Measurements from ENCODE around the gene SETDB1.

The SETDB1 gene

DNA sequence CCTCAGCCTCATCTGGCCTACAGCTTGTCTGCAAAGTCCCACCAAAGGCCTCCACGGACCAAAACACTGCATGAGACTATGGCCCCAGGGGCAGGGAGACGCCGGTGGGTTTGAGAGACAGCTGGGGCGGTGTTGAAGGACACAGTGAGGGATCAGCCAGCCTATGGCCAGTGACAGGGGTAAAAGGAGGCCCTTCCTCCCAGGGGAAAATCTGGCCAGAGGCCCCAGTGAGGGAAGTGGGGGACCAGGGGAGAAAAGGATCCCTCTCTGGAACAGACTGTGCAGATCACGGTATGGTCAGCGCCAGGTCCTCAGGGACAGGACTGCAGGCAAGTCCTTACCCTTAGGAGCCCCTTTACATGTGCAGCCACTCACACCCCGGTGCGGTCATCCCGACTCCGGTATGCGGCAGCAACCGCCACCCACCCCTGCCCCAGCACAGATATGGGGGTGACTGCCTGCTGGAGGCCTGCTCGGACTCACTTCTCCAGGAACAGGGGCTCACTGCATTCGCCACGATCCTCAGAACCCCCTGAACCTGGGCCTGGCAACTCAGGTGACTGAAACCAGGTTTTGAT is 47.2 kb downstream of the SETDB1 start:
- Mint-ChIP-seq H3K27ac (peak overlapping the region; percentile 92 to 95), H3K36me3 (ENCODE audit: insufficient read depth) (peaks cover 10% of the 10 kb centered on the region), H3K27me3 (no peaks in the 10 kb centered on the region), H3K9me3 (no peaks in the 10 kb centered on the region), H3K4me1 (ENCODE audit: low read depth in 2 of 2) (peaks cover 55 to 57% of the 10 kb centered on the region in 2 donors), H3K4me3 (peak overlapping the region; percentile 85 to 92)
- ATAC-seq (replicated peaks) = no peak
- no peak for DNase-seq

DNA sequence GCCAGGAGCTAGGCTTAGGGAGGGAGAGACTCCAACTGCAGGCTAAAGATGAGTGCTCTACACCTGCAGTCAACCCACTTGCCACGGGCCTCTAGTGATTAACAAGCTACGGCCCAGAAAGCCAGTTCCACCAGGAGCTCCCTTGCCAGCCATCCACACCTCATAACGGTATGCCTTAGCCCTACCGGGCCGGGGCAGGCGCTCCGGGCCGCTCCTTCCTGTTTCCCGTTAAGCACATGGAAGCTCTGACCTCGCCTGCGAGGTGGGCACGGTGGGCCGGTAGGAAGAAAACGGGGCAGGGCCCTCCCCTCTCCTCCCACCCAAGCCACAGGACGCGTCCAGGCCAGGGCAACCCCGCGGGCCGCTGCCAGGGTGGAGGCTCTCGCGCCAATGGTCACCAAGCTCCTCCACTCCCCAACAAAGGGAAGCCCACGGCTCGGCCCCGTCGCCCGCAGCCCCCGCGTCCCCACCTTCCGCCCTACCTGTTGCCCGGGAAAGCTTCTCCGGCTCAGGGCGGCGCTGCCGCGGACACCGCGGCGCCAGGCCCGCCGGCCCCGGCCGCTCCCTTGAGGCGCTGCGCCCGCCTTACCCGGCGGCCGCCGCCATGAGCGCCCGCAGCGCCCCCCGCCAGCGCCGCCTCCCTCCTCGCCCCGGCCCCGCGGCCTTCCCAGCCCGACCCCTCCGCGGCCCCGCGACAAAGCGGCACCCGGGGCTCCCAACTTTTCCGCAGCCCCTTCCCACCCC is 47.8 kb downstream of the SETDB1 start:
- peak overlapping the region; percentile 92 to 95 for H3K27ac Mint-ChIP-seq
- ATAC-seq (replicated peaks) (peak; percentile 45), DNase-seq (peak; percentile 12 to 40 (median 17))
- no peaks in the 10 kb centered on the region for H3K9me3 Mint-ChIP-seq
- H3K4me1 Mint-ChIP-seq (ENCODE audit: low read depth in 2 of 2) = peaks cover 55 to 56% of the 10 kb centered on the region in 2 donors
- H3K36me3 Mint-ChIP-seq (ENCODE audit: insufficient read depth) = peaks cover 12% of the 10 kb centered on the region
- H3K27me3 Mint-ChIP-seq = no peaks in the 10 kb centered on the region
- H3K4me3 Mint-ChIP-seq = peak overlapping the region; percentile 85 to 92

DNA sequence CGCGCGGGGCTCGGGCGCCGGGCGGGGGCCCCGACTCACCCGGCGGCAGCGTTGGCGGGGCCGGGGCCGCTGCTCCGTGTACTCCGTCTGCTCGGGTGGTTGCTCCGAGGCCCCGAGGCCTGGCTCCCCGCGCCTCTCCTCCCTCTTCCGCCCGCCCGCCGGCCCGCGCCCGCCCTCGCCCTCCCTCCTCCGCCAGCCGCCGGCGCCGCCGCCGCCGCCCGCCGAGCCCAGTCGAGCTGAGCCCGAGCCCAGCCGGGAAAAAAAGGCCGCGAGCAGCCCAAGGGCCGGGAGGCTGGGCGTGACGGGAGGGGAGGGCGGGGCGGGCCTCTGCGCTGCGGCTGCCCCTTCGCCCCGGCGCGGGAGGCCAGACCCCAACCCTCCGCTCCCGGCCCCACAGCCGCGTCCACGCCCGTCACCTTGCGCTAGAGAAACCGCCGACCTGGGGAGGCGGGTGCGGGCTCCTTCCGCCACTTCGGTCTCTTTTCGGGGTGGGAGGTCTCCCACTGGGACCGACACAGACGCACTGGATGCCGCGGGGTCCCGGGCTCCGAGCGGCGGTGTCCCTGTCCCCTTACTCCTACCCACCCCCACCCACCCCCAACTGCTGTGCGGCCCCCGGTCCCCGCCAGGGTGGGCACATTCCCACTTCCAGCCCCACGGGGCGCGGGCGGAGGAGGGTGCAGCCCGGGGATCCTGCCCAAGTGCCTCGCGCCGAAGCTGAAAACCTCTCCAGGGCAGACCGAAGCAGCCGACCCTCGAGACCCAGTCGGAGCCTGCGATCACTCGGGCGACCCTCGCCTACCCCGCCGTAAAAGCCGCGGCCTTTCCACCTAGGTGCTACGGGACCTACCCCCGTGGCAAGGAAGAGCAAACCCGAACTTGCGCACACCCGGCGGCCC is 48.7 kb downstream of the SETDB1 start, which contains the start of gene CERS2:
Gene CERS2, minus strand, starts transcription at position 256 of the 899 bp plus-strand sequence. CDS start 5,745 bp downstream, outside the sequence.
- peak; percentile 69 to 74 (median 71) for DNase-seq
- H3K27me3 Mint-ChIP-seq = no peaks in the 10 kb centered on the region
- H3K4me3 Mint-ChIP-seq = peak within 1 kb of the TSS; percentile 85 to 92
- peaks cover 52 to 60% of the 10 kb centered on the region in 2 donors for H3K4me1 Mint-ChIP-seq (ENCODE audit: low read depth in 2 of 2)
- no peaks in the 10 kb centered on the region for H3K9me3 Mint-ChIP-seq
- H3K27ac Mint-ChIP-seq = peak within 1 kb of the TSS; percentile 92 to 95
- ATAC-seq (replicated peaks) = peak; percentile 75
- peaks cover 12% of the 10 kb centered on the region for H3K36me3 Mint-ChIP-seq (ENCODE audit: insufficient read depth)

DNA sequence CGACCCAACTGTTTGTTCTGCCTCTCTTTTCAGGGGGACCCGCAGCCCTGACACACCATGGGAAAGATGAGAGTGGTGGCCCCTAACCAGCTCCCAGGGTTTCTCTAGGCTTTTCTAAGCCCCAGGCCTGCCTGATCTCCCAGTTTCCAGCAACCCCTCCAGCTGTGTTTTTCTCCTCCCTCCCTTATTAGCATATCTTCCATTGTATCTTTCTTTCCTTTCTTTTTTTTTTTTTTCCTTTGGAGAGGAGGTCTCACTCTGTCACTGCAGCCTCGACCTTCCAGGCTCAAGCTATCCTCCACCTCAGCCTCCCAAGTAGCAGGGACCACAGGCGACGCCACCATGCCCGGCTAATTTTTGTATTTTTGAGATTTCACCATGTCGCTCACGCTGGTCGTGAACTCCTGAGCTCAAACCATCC is 50.2 kb downstream of the SETDB1 start:
- ATAC-seq (replicated peaks) = no peak
- Mint-ChIP-seq H3K27ac (peak overlapping the region; percentile 78 to 84), H3K4me3 (peak overlapping the region; percentile 82 to 85), H3K4me1 (ENCODE audit: low read depth in 2 of 2) (peaks cover 41 to 48% of the 10 kb centered on the region in 2 donors), H3K36me3 (ENCODE audit: insufficient read depth) (peaks cover 12% of the 10 kb centered on the region), H3K9me3 (no peaks in the 10 kb centered on the region), H3K27me3 (no peaks in the 10 kb centered on the region)
- DNase-seq = no peak

DNA sequence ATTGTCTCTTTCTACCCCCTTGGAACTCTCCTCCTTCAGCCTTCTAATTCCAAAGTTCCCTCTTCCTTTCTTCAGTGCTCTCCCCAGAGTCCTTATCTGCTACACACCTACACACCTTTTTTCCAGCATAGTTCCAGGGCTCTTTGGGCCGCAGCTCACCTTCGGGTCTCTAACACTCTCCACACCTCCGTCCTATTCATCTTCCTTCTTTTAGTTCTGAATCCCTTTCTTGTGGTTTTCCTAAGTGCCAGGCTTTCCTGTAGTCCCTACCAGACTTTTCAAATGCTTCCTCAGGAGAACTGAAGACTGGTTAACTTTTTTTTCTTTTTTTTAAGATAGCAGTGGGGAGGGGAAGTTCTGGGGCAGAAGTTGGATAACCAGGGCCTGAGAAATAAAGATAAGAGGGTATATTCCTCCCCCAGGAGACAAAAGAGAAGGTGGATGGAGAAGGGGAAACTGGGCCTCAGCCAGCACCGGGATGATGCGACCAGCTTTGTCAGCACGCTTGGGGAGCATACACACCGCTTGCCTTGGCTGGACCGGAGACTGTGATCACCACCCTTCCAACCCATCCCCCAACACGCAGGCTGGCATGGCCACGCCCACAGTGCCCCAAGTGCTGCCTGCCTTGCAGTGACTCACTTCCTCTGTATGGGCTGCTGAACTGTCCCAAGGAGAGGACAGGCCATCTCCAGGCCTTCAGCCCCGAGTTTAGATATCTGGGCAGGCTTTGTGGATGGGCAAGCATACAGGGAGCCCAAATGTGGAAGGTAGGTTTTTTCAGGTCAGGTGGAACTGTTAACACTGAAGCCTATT is 50.9 kb downstream of the SETDB1 start:
- Mint-ChIP-seq H3K4me1 (ENCODE audit: low read depth in 2 of 2) (peaks cover 34 to 41% of the 10 kb centered on the region in 2 donors), H3K4me3 (peak overlapping the region; percentile 82 to 85), H3K27me3 (no peaks in the 10 kb centered on the region), H3K9me3 (no peaks in the 10 kb centered on the region), H3K27ac (peak overlapping the region; percentile 78 to 84), H3K36me3 (ENCODE audit: insufficient read depth) (peaks cover 12% of the 10 kb centered on the region)
- peak; percentile 57 to 66 (median 63) for DNase-seq
- ATAC-seq (replicated peaks) = peak; percentile 35

DNA sequence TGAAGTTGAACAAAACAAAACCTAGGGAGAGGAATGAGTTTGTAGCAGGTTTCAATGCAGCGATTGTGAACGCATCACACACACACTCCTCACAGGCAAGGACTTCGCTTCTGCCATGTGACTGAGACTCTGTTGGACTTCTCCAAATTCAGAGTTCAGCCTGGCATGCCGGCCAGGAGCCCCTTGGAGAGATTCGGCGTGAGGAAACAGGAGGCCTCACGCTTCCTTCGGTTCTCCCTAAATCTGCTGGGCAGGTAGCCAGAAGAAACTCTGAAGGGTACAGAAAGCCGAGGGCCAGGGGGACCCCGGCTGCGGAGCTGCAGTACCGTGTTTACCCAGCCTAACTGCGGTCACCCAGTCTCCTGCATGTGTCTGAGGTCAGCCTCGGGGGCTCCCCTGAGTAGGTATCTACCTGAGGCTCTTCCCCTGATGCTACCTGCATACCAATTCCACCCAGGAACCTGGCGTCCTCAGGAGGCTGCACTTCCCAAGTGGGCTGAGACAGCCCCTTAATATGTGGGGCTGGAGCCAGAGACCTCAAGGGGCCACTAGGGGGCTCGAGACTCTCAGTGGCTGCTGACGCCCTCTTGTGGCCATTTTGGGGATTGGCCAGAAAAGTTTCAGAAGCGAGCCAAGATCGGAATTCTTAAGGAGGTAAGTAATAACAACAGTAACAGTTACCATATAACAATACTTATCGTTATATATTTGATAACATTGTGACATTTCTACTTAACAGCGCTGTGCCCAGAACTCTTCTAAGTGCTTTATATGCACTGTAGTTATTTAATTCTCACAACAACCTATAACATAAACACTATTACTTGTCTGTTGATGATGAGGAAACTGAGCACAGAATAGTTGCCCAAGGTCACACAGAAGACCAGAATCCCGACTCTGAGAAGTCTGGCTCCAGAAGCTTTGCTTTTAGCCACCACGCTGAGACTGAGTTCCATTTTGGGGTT is 53.2 kb downstream of the SETDB1 start:
- no peaks in the 10 kb centered on the region for H3K9me3 Mint-ChIP-seq
- peaks cover 9% of the 10 kb centered on the region for H3K36me3 Mint-ChIP-seq (ENCODE audit: insufficient read depth)
- ATAC-seq (replicated peaks) = peak; percentile 49
- peaks cover 17 to 25% of the 10 kb centered on the region in 2 donors for H3K4me1 Mint-ChIP-seq (ENCODE audit: low read depth in 2 of 2)
- peak; percentile 87 to 92 (median 89) for DNase-seq
- H3K27me3 Mint-ChIP-seq = no peaks in the 10 kb centered on the region
- peak overlapping the region in 1 of 2 donors; percentile 54 for H3K27ac Mint-ChIP-seq
- peak overlapping the region; percentile 40 to 82 for H3K4me3 Mint-ChIP-seq

DNA sequence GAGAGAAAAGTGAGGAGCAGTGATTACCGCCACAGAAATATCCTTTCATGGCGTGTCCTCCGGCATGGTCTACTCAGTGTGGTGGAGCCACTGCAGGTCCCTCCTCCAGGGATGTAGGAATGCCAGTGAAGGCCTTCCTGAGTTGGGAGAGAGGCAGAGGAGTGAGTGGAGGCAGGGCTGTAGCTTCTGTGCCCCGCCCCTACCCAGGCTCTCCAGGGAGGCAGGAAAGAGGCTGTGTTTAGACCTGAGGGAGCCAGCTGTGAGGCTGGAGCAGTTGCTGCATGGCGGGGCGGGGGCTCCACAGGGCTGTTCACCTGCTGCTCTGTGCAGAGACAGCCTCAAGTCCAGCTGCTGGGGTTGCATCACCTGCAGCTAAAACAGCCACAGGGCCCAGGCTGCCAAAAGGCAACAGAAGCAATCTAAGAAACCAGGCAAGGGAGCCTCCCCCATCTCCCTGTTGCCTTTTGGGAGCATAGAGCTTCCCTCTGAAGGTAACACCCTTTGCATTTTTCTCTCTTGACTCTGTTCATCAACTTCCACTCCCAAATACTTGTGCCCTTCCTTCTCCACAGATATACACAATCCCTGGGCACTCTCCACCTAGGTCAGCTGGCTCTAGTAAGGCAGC is 55.1 kb downstream of the SETDB1 start:
- DNase-seq (no peak), ATAC-seq (replicated peaks) (no peak)
- Mint-ChIP-seq H3K36me3 (ENCODE audit: insufficient read depth) (peaks cover 5% of the 10 kb centered on the region), H3K27me3 (no peaks in the 10 kb centered on the region), H3K9me3 (no peaks in the 10 kb centered on the region), H3K27ac (no peak overlapping the region), H3K4me1 (ENCODE audit: low read depth in 2 of 2) (peaks cover 15 to 21% of the 10 kb centered on the region in 2 donors), H3K4me3 (no peak overlapping the region)

DNA sequence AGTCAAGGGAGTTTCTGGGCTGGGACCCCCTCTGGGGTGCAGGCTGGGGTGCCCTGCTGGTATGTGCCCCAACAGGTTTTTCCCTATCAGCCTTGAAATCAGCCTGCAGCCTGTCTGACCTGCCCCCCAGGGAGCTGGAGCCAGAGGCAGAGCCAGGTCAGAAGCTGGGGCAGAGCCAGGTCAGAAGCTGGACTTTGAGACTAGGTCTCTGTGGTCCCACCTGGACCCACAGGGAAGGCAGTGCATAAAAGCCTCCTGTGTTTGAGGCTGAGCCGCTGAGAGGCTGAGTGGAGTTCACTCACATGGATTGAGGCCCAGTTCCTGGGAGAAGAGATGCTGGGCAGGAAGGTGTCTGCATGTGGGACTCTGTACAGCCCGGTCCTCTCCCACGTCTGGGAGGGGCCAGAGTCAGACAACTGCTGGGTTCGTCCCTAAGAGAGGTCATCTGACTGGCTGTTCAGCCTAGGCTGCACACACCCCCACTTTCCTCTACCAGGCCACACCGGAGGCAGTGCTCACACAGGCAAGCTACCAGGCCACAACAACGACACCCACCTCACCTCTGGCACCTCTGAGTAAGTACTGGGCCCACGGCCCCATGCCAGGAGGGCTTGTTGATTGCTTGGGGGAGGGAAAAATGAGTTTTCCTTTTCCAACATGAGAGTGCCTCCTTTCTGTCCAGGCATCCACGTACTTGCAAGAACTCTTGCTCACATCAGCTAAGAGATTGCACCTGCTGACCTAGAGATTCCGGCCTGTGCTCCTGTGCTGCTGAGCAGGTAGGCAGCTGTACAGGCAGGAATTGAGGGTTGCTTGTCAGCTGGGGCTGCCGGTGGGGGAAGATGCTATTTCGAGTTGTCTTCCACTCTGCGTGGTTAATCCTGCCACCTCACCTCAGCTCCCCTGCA is 55.9 kb downstream of the SETDB1 start, which contains the start of gene ANXA9:
Gene ANXA9, plus strand, starts transcription at position 488 of the 908 bp plus-strand sequence. CDS start 814 bp downstream, outside the sequence.
- Mint-ChIP-seq H3K27ac (no peak within 1 kb of the TSS), H3K4me3 (no peak within 1 kb of the TSS), H3K36me3 (ENCODE audit: insufficient read depth) (peaks cover 5% of the 10 kb centered on the region), H3K4me1 (ENCODE audit: low read depth in 2 of 2) (peaks cover 7 to 14% of the 10 kb centered on the region in 2 donors), H3K9me3 (no peaks in the 10 kb centered on the region), H3K27me3 (no peaks in the 10 kb centered on the region)
- DNase-seq (no peak), ATAC-seq (replicated peaks) (no peak)

DNA sequence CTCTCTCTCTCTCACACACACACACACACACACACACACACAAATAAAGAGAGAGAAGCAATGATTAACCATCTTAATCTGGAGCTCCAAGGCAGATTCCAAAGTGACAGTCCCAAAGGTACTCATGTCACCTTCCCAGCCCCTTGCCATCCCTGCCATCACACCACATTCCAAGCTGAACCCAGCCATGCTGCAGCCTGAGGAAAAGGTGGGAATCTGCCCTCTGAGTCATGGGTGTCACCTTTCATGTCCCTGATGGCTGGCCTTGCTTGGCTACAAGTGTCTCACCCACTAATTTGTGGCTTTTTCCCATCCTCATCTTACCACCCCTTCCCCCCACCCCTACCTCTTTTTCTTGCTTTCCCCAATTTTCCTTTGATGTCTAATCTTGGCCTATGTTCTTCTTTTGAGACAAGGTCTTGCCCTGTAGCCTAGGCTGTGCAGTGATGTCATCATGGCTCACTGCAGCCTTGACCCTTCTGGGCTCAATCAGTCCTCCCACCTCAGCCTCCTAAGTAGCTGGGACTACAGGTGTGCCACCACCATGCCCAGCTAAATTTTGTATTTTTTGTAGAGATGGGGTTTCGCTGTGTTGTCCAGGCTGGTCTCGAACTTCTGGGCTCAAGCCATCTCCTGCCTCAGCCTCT is 59.1 kb downstream of the SETDB1 start:
- no peak overlapping the region for H3K4me3 Mint-ChIP-seq
- ATAC-seq (replicated peaks) = no peak
- no peaks in the 10 kb centered on the region for H3K27me3 Mint-ChIP-seq
- H3K36me3 Mint-ChIP-seq (ENCODE audit: insufficient read depth) = no peaks in the 10 kb centered on the region
- peak overlapping the region in 1 of 2 donors; percentile 2 for H3K27ac Mint-ChIP-seq
- H3K9me3 Mint-ChIP-seq = no peaks in the 10 kb centered on the region
- no peak for DNase-seq
- H3K4me1 Mint-ChIP-seq (ENCODE audit: low read depth in 2 of 2) = no peaks in the 10 kb centered on the region

DNA sequence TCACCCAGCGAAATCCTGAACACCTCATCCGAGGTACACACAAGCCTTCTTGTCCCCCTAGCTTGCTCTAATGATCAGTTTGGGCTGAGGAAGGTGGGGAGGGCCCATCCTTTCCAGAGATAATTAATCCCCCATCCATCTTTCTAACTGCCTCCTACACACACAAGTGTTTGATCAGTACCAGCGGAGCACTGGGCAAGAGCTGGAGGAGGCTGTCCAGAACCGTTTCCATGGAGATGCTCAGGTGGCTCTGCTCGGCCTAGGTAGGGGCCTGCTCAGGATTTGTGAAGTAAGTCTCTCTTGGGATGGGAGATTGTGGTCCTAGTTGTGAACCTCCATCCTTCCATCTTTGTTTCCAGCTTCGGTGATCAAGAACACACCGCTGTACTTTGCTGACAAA is 61.8 kb downstream of the SETDB1 start:
- ATAC-seq (replicated peaks) = no peak
- no peaks in the 10 kb centered on the region for H3K4me1 Mint-ChIP-seq (ENCODE audit: low read depth in 2 of 2)
- no peak overlapping the region for H3K4me3 Mint-ChIP-seq
- H3K9me3 Mint-ChIP-seq = no peaks in the 10 kb centered on the region
- DNase-seq = no peak
- no peak overlapping the region for H3K27ac Mint-ChIP-seq
- H3K36me3 Mint-ChIP-seq (ENCODE audit: insufficient read depth) = no peaks in the 10 kb centered on the region
- no peaks in the 10 kb centered on the region for H3K27me3 Mint-ChIP-seq
